Transverse colon (tissue), 3 donors: ENCODE data around the gene KCNS1.

ENCODE experiments used
- EP300 ChIP-seq: sonication (generic); formaldehyde crosslinking; IDR thresholded peaks from one replicate; pipeline ENCODE4 v1.6.1; 2017; ENCODE audit warnings: antibody characterized with exemption, low read depth
- TF ChIP-seq, protein P1 (sequence below), 5 experiments: fragments of 200-600 bp in 3 of 5; fragments of 450-650 bp in 2 of 5; sonication (generic) in 3 of 5; IDR thresholded peaks; 1 replicate in 2 of 5; 2 replicates in 3 of 5; pipeline ENCODE4 v1.5.1; 2016 to 2017; ENCODE audit warnings: antibody characterized with exemption in 5 of 5, inconsistent platforms in 3 of 5, mild to moderate bottlenecking in 2 of 5, moderate library complexity in 1 of 5

DNA sequence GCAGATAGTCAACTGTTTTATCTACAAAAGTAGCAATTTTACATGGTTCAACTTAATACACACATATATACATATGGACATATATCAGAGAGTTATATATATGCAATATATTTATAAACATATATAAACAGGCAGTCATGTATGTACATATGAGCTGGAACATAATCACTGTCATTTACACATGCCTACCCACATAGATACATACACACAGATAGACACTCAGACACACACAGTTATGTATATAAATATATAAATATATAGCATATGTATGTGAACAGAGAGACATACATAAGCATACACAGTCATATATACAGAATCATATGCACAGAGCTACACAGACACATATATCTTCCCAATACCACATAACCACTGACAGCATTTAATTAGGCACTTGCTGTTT, 11.8 kb upstream of the KCNS1 start:
- no peak for TF ChIP-seq EP300
- TF ChIP-seq, protein P1, sequence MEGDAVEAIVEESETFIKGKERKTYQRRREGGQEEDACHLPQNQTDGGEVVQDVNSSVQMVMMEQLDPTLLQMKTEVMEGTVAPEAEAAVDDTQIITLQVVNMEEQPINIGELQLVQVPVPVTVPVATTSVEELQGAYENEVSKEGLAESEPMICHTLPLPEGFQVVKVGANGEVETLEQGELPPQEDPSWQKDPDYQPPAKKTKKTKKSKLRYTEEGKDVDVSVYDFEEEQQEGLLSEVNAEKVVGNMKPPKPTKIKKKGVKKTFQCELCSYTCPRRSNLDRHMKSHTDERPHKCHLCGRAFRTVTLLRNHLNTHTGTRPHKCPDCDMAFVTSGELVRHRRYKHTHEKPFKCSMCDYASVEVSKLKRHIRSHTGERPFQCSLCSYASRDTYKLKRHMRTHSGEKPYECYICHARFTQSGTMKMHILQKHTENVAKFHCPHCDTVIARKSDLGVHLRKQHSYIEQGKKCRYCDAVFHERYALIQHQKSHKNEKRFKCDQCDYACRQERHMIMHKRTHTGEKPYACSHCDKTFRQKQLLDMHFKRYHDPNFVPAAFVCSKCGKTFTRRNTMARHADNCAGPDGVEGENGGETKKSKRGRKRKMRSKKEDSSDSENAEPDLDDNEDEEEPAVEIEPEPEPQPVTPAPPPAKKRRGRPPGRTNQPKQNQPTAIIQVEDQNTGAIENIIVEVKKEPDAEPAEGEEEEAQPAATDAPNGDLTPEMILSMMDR (IDR thresholded peaks at IDR 0.05): no peak
